Measurements from ENCODE around the gene TMBIM4.

DNA sequence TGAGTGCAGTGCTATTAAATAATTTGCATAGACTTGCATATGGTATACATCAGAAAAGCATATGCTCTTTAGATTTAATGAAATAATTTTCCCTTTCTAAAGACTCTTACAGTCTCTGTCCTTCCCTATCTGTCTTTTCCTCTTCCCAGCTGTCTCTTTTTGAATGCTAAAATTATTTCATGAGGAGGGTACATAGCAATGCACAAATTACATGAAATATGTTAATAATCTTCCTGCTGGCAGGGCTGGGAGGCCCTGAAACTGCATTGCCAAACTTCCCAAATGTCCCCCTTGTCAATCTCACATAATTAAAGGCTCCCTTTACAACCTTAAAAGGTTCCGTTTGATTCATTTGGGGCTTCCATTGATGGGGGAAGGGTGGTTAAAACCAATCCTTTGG lies 61.4 kb downstream of the TMBIM4 start:
- TF ChIP-seq YY1 (IDR thresholded peaks at IDR 0.05; ENCODE audit: insufficient read depth, insufficient read length), result no peak
- TF ChIP-seq SUZ12 (IDR thresholded peaks at IDR 0.05; ENCODE audit: extremely low read depth, insufficient read depth, insufficient read length), result no peak
- no peak for TF ChIP-seq ZNF274 (IDR thresholded peaks at IDR 0.05; ENCODE audit: low read depth, low read length)

Measured in NT2/D1 (cell line).